Measurements from ENCODE around the gene KCNK3.
"Not testable (repeated sequence)": the region's sequence is repeated elsewhere in the genome, so short reads cannot be mapped to it uniquely, and the experiment has no call there.

The KCNK3 gene

GRCh38 chr2:26692279-26692896, at the start of gene KCNK3:
KCNK3 (plus strand) TSS chr2:26692722; CDS start chr2:26692876, 154 bp downstream.
- peak; percentile 70 for DNase-seq (ENCODE audit: low spot score)

- no peak for DNase-seq (ENCODE audit: low spot score)
Observed at GRCh38 chr2:26644188-26644835, 48.2 kb upstream of the KCNK3 start.

GRCh38 chr2:26645762-26646161, 46.8 kb upstream of the KCNK3 start:
- no peak for DNase-seq (ENCODE audit: low spot score)

DNA sequence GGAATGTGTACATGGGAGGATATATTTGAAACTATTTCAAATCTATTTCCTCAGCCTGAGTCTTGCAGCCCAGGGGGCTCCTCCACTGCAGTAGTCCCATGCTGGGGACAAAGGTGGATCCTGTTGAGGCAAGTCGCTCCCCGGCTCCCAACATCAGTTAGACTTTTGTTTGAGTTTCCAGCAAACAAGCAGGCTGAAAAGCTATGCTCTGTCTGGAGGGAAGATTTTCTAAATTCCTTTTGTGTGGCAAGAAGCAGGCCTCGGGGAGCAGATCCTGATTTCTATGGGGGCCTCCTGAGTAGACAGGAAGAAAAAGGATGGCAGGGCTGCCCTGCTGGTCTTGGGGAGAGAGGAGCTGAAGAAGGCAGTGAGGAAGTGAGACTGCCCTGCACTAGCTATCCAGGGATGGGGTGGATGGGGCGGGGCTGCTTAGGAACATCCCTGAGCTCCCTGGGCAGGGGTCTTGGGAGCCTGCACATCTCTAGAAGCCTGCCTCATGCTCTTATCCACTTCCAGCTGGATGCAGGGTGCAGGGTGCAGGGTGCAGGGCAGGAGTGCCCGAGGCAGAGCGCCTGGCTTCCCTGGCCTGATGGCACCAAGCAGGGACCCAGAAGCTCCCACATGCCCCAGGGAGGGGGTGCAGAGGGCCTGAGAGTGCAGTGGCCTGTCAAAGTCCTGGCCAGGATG, 45.4 kb upstream of the KCNK3 start:
- DNase-seq (ENCODE audit: low spot score) = no peak

- no peak for DNase-seq (ENCODE audit: low spot score)
Observed at GRCh38 chr2:26647981-26648380, 44.5 kb upstream of the KCNK3 start.

DNA sequence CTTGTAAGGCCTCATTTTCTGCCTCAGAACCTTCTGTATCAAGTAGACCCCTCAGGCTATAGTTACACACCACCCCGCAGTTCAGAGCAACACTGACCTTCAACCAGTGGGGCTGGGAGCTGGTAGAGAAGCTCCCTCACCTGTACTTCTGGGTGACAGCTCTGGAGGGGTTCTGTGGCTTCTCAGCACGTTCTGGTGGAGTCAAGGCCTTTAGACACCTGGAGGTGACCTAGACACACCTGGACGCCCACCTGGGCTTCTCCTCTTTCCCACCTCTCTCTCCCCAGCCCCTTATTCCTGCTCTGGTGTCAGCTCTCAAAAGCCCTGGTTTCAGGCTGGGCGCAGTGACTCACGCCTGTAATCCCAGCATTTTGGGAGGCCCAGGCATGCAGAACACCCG, 44.0 kb upstream of the KCNK3 start:
- DNase-seq (ENCODE audit: low spot score) = no peak

GRCh38 chr2:26649322-26649721, 43.2 kb upstream of the KCNK3 start:
- DNase-seq (ENCODE audit: low spot score) = no peak

DNA sequence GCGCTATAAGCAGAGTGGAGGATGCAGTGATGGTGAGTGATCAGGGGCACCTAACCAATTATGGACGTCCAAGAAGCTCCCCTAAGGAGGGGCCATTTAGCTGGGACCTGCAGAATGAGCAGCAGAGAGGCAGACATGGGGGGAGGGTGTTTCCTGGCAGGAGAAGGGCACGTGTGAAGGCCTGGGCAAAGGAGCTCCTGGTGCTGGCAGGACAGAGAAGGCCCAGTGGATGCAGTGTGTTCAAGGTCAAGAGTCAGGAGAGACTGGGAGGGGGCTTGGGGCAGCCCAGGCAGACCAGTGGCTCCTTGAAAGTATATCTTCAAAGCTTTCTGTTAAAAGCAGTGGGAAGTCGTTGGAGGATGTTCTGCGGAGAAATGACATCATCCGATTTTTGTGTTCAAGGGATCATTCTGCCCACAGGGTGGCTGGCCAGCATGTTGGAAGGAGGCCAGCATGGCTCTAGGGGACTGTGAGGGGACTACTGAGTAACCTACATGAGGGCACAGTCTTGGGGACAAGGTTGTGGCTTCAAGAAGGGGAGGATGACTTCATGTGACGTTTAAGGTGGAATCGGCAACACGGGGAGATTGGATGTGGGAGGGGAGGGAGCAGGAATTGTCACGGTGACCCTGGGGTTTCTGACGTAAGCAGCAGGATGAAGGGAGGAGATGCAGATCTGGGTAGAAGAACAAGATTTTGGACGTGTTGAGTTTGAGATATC, 42.4 kb upstream of the KCNK3 start:
- DNase-seq (ENCODE audit: low spot score) = no peak

- no peak for DNase-seq (ENCODE audit: low spot score)
Observed at GRCh38 chr2:26650713-26651469, 41.6 kb upstream of the KCNK3 start.

DNA sequence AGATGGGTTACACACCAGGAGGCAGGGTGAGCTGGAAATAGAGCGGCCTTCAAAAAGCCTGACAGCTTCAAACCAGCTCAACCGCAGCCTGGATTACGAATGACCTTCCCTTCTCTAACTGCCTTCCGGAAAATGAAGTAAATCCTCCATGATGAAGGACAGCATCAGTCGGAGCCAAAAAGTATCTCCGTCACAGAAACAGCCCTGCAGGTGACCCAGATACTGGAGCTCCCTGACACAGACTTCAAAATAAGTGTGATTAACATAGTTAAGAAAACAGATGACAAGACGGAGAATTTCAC, 41.1 kb upstream of the KCNK3 start:
- no peak for DNase-seq (ENCODE audit: low spot score)

DNA sequence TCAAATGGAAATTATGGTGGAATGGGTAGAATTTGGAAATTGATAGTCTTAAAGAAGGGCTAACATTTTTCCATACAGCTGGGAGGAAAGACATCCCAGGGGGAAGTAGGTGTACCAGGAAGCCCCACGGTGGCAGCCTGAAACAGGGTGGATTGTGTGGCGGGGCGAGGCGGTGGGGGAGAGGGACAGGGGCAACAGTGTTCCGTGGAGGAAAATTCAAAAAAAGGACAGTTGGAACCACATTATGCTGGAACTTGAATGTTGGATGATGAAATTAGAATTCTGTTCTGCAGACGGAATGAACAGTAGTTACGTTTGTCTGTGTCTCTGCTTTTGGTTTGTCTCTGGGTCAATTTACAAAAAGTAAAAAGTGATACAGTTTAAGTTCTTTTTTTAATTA, 40.7 kb upstream of the KCNK3 start:
- no peak for DNase-seq (ENCODE audit: low spot score)

GRCh38 chr2:26652361-26653041, 40.0 kb upstream of the KCNK3 start:
- no peak for DNase-seq (ENCODE audit: low spot score)

DNA sequence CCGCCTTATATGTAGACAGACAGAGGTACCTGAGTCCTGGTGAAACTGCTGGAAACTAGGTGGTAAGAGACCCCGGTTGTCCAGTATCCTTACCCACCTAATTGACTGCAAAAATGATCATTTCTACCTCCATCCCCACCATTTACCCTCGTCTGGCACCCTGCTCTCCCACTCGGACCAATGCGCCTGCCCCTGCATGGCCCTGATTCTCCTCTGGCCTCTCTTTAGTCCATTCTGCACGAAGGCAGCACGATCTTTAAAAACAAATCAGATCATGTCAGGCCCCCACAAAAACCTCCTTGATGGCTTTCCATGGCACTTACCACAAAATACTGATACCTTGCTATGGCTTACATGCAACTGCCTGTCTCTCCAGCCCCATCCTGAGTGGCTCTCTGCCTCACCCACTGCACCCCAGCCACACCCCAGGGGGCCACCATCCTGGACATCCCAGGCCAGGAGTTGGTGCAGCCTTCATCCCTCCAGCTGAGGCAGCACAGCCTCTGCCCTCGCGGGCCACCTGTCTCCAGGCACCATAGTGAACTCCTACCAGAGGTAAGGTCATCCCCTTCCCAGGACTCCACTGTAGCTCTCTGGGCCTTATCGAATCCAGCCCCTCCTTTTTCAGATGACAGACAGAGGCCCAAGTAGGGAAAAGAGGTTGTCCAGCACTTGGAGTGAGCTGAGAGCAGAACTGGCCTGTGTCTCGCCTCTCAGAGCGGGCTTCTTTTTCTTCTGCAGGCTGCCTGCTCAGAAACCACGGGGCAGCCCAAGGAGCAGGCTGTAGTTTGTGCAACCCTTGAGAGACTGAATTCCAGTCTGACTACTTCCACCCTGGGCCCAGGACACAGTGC, 39.1 kb upstream of the KCNK3 start:
- DNase-seq (ENCODE audit: low spot score) = no peak

- DNase-seq (ENCODE audit: low spot score) = no peak
Observed at GRCh38 chr2:26654061-26654340, 38.5 kb upstream of the KCNK3 start.

- DNase-seq (ENCODE audit: low spot score) = not testable (repeated sequence)
Observed at GRCh38 chr2:26655120-26655519, 37.4 kb upstream of the KCNK3 start.

DNA sequence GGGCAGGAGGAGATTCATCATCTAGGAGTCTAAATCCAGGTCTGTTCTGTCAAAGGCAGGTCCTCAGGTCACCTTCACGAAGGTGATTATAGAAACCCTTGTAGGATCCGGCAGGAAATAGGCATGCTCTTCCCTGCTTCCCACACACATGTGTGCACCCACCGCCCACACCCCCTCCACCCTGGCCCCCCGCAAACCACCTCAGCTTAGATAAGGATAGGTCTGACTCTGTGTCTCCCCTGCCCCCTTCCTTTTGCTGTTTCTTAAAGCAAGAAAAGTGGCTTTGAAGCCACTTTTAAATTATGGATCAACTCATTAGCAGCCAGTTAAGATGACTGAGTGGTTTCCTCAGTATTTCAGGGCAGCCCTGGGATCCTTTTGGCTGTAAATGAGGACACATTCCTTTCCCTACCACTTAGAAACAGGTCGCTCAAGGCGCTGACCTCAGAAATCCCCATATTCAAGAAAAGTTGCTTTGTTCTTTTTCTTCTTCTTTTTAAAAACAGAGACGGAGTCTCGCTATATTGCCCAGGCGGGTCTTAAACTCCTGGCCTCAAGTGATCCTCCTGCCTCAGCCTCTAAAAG, 36.8 kb upstream of the KCNK3 start:
- DNase-seq (ENCODE audit: low spot score) = no peak

- DNase-seq (ENCODE audit: low spot score) = no peak
Observed at GRCh38 chr2:26657265-26657664, 35.3 kb upstream of the KCNK3 start.

DNA sequence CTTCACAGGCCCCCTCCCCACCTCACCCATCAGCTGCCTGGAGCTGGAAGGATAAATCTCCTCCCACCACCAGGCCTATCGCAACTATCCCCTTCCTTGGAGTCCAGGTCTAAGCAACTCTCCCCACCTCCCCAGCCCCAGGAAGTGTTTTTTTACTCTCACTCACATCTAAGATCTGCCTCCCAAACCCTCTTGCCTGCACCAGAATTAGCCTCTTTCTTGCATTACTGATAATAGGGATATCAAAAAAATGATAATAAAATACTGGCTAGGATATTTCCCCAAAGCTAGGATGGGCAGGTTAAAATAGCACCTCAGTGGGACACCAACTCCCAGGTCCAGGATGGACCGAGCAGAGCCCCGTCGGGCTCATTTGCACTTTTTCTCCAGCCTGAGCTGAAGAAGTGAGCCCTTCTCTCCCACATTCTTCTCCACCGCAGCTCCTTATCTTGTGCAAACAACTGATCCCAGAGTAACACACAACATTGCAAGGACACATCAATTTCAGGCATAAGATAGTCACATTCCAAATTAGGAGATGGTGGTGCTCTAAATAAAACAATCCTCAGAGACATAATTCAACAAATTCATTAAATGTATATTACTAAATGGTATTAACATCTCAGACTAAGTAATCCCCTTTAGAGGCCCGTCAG, 33.7 kb upstream of the KCNK3 start:
- DNase-seq (ENCODE audit: low spot score) = no peak

DNA sequence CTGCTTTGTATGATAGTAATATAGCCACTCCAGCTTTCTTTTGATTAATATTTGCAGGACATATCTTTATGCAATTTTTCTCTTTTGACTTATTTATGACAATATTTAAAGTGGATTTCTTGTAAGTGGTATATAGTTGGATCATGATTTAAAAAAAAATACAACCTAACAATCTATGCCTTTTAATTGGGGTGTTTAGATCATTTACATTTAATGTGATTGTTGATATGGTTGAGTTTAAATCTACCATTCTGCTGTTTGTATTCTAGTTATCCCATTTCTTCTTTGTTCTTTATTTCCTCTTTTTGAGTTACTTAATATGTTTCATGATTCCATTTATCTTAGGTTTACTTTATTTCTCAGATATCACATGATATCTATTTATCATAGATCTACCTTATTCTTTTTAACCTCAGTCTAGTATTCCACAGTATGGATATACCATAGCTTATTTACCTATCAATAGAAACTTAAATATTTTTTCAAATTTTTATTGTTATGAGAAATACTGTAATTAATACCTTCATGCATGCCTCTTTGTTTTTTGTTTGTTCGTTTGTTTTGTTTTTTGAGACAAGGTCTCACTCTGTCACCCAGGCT, 32.1 kb upstream of the KCNK3 start:
- no peak for DNase-seq (ENCODE audit: low spot score)

DNA sequence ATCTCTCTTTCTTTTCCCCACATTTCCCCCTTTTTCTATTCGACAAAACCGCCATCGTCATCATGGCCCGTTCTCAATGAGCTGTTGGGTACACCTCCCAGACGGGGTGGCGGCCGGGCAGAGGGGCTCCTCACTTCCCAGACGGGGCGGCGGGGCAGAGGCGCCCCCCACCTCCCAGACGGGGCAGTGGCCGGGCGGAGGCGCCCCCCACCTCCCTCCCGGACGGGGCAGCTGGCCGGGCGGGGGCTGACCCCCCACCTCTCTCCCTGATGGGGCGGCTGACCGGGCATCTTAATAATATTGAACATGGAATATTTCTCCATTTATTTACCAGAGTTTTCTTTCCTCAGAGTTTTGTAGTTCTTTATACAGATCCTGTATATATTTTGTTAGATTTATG, 27.2 kb upstream of the KCNK3 start:
- not testable (repeated sequence) for DNase-seq (ENCODE audit: low spot score)
